NCI-H446 treated with DMSO at 0.1 percent for 48 hours (cell line): ENCODE data around the gene APOF.
"Not testable (repeated sequence)": the region's sequence is repeated elsewhere in the genome, so short reads cannot be mapped to it uniquely, and the experiment has no call there.

Experiments used
- DNase-seq: peaks from one replicate; lab custom pipeline; 2025; lab: John Stamatoyannopoulos, UW

APOF gene

DNA sequence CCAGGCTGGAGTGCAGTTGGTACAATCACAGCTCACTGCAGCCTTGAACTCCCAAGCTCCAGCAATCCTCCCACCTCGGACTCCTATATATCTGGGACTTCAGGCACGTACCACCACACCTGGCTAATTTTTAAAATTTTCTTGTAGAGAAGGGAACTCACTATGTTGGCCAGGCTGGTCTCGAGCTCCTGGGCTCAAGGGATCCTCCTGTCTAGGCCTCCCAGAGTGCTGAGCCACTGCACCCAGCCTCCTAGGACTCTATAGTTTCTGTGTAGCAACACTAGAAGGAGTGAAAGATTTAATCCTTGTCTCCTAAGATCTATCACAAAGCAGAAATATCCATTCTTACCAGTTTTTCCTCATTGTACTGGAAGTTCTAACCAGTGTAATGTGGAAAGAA lies 4.3 kb upstream of the APOF start:
- DNase-seq: no peak

DNA sequence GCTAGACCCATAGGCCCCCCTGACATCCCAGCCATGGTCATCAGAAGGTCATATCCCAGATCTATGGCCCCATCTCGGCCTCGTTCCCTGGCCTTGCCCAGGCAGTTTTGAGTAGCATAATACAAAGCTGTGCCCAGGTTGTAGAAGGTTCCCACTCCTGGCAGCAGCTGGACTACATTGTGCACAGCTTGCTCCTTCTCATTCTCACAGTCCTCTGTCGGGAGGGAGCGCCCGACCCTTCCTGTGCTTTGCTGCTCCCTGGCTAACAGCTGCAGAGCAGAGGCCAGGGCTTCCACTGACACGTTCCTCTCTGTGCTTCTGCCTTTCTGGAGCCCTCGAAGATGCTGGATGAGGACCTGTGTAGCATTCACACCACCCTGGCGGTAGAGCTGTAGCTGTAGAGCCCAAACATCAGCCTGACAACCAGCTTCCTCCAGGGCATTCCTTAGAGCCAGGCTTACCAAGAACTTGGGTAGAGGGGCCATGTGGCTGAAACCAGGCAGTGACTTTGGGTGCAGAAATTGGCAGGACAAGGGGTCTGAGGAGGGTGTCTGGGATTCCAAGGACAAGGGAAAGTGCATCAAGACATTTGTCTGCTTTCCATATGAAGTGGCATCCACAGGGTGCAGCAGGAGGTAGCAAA lies 1.0 kb downstream of the APOF start:
- no peak for DNase-seq

- DNase-seq: peak; percentile 99
Observed at GRCh38 chr12:56359851-56360767, 2.5 kb downstream of the APOF start, which contains the start of gene STAT2. TSS of gene STAT2 (minus strand) at chr12:56360107. CDS start at chr12:56356571, 3,536 bp downstream.

DNA sequence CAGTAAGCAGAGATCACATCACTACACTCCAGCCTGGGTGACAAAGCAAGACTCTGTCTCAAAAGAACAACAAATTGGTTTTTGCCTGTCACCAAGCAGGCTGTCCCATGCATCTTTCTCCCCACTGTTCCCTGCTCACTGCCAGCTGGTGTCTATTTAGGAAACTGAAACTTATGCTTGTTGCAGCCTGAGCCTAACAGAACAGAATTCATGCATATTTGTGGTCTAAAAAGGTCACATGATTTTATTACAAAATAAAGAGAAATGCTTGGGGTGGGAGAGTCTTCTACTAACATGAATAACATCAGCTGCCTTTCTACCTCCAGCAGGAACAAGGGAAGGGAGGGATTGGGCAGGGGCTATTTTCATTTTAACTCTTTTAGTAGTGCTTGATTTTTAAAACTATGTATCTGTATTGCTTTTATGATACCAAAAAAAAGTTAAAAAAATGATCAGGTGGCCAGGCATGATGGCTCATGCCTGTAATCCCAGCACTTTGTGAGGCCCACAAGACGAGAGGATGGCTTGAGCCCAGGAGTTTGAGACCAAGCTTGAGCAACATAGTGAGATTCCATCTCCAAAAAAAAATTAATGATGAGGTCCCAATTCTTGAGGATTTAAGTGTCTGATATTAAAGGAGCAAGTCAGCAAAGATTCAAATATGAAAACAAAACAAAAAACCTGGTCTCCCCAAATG lies 3.7 kb downstream of the APOF start:
- no peak for DNase-seq

- no peak for DNase-seq
Observed at GRCh38 chr12:56351325-56351724, 11.3 kb downstream of the APOF start.

DNA sequence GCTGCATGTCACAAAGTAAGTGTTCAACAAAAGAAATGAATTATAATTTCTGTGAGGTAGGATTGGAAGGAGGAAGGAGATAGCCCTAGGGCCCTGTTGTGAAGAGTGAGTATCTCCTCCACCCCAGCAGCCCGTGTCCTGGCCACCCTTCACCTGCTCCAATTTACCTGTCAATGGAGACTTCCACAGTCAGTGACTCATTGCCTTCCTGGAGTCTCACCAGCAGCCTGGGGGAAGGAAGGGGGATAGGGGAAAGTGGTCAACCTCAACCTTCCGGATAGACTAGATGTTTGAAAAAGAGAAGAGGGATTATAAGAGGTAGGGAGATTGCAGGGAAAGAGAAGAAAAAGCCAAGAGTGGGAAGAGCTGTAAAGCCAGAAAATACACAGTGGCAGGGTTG lies 12.0 kb downstream of the APOF start:
- no peak for DNase-seq

DNA sequence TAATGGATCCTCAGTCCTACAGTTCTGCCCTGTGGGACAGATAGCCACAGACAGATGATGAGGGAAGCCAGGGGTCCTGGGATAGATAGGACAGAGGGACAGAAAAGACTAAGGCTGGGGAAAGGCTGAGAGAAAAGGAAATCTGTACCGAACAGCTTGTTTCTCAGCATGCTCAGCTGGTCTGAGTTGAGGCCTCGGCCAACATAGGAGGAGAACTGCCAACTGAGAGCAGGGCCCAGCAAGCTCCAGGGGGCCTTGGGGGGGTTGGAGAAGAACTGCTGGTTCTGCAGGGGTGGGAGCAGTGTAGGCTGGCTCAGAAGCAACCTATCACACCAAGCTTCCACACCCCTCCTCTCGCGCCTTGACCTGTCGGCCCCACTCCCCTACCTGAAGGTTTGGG lies 13.9 kb downstream of the APOF start:
- DNase-seq: no peak

GRCh38 chr12:56347255-56347654 lies 15.4 kb downstream of the APOF start:
- not testable (repeated sequence) for DNase-seq

- DNase-seq: no peak
Observed at GRCh38 chr12:56346675-56347074, 16.0 kb downstream of the APOF start.

DNA sequence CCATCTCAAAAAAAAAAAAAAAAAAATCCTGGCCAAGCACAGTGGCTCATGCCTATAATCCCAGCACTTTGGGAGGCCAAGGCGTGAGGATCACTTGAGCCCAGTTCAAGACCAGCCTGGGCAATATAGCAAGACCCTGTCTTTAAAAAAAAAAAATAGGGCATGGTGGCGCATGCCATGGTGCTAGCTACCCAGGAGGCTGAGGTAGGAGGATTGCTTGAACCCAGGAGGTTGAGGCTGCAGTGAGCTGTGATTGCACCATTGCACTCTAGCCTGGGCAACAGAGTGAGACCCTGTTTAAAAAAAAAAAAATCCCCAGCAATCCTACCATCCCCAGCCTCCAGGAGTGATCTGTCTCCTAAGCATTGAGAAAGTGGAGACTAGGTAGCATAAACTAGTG lies 20.4 kb downstream of the APOF start:
- not testable (repeated sequence) for DNase-seq

- DNase-seq: no peak
Observed at GRCh38 chr12:56341616-56342015, 21.0 kb downstream of the APOF start.

GRCh38 chr12:56339158-56339422 lies 23.6 kb downstream of the APOF start:
- DNase-seq: no peak

- no peak for DNase-seq
Observed at GRCh38 chr12:56338308-56339157, 24.1 kb downstream of the APOF start, which contains the start of gene IL23A. TSS of gene IL23A (plus strand) at chr12:56338884. CDS start at chr12:56339045, 161 bp downstream.

- no peak for DNase-seq
Observed at GRCh38 chr12:56337753-56338251, 24.9 kb downstream of the APOF start.

- no peak for DNase-seq
Observed at GRCh38 chr12:56336361-56337167, 26.1 kb downstream of the APOF start.

DNA sequence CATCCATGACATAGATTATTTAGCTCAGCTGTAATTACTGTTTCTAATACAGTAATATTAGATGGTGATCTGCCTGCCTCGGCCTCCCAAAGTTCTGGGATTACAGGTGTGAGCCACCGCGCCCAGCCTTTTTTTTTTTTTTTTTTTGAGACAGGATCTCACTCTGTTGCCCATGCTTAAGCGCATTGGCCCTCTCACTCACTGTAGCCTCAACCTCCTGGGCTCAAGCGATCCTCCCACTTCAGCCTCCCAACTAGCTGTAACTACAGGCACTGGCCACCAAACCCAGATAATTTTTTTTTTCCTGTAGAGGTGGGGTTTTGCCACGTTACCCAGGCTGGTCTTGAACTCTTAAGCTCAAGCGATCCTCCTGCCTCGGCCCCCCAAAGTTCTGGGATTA lies 27.1 kb downstream of the APOF start:
- not testable (repeated sequence) for DNase-seq

DNA sequence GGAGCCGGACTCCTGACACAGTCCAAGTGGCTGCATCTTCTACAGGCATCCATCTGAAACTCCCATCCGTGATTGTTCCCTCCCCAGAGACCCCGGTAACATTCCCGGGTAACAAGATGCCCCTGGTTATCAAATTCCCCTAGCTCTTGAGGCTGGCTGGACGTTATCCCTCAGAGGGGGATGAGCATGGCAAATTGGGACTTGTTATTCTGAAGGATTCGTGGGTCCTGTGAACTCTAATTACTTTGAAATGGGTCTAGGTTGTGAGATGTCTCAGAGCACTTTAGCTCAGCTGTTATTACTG lies 28.2 kb downstream of the APOF start:
- no peak for DNase-seq

DNA sequence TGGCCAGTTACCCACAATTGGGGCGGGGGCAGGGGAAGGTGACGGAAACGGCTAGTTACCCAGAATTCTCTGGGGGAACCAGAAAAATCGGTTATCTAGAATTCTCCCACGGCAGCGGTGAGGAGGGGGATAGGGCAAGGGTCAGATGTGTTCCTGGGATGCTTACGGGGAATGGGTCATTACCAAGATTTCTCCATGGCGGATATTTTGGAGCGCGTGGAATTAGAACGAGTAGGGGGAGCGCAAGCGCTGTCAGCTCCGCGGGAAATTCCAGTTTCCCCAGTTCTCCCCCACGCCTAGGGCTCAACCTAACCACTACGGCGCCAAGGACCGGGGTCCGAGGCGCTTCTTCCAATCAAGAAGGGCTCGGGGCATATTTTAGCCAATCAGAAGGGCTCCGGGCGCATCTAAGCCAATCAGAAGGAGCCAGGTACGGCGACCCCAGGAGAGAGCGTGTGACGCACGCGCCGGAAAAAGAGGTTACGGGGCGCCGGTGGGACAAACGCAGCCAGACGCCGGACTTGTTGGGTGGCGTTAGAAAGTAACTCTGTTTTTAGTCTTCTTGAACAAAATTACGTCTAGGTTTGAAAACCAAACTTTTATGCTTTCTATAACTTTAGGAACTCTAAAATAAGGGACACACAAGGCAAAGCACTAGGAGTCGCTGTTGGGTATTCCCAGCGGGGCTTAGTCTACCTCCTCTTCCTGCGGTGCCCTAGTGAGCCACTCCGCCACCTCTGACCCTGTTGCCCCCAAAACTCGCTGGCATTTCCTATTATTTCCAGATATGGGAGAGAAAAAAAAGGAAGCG lies 28.8 kb downstream of the APOF start, which contains the start of gene PAN2:
Gene PAN2, minus strand, starts transcription at position 322 of the 811 bp plus-strand sequence. CDS start 906 bp downstream, outside the sequence.
- DNase-seq: peak; percentile 94

GRCh38 chr12:56333197-56333678 lies 29.4 kb downstream of the APOF start:
- no peak for DNase-seq
